ENCODE data around the gene TOMM6.

DNA sequence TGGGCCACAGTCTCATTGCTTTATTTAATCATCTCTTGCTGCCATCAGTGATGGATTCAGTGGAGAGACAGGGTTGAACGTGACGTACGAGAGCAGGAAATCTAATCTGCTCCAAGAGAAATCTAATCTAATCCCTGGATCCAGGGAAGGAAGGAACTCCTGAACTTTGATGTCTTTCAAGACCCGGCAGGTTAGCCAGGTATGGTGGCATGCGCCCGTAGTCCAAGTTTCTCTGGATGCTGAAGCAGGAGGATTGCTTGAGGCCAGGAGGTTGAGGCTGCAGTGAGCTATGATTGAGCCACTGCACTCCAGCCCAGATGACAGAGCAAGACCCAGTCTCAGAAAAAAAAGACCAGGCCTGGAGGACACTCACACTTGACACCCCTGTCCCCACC lies 28.9 kb upstream of the TOMM6 start:
- TF ChIP-seq, protein P1, sequence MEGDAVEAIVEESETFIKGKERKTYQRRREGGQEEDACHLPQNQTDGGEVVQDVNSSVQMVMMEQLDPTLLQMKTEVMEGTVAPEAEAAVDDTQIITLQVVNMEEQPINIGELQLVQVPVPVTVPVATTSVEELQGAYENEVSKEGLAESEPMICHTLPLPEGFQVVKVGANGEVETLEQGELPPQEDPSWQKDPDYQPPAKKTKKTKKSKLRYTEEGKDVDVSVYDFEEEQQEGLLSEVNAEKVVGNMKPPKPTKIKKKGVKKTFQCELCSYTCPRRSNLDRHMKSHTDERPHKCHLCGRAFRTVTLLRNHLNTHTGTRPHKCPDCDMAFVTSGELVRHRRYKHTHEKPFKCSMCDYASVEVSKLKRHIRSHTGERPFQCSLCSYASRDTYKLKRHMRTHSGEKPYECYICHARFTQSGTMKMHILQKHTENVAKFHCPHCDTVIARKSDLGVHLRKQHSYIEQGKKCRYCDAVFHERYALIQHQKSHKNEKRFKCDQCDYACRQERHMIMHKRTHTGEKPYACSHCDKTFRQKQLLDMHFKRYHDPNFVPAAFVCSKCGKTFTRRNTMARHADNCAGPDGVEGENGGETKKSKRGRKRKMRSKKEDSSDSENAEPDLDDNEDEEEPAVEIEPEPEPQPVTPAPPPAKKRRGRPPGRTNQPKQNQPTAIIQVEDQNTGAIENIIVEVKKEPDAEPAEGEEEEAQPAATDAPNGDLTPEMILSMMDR (IDR thresholded peaks at IDR 0.05), result no peak
- TF ChIP-seq POLR2AphosphoS5 (IDR thresholded peaks at IDR 0.05), result no peak
- TF ChIP-seq POLR2A (IDR thresholded peaks at IDR 0.05), result no peak
